ENCODE measurements around the gene PPM1G. TPM values are rescaled to one million over a fixed set of nuclear protein-coding genes. Genes with fewer than 3 reads are reported as not detected.
A peak's percentile ranks its signal among the peaks of the same experiment; 100 is the strongest.

The PPM1G gene
- polyA plus RNA-seq, 1 of the 3 experiments (the other 2 are of a cell fraction): 113 TPM

DNA sequence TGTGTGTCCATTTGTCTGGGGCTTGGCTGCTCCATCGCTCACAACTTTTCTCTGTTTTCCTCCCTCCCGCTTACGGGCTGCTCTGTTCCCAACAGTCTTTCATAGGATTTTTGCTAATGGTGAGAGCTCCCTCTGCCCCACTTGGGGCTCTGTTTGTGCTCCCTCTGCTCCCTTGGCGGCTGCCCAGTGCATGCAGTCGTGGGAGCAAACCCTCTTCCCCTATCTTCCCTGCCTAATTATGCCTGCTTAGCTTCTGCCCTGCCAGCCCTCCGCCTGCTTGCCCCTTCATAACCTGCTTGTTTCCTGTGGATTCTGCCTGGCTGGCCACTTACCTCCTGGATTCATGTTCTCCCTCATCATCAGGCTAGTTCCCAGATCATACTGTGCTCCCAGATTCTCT lies 26.2 kb upstream of the PPM1G start (continued):
- TF ChIP-seq, protein P1, sequence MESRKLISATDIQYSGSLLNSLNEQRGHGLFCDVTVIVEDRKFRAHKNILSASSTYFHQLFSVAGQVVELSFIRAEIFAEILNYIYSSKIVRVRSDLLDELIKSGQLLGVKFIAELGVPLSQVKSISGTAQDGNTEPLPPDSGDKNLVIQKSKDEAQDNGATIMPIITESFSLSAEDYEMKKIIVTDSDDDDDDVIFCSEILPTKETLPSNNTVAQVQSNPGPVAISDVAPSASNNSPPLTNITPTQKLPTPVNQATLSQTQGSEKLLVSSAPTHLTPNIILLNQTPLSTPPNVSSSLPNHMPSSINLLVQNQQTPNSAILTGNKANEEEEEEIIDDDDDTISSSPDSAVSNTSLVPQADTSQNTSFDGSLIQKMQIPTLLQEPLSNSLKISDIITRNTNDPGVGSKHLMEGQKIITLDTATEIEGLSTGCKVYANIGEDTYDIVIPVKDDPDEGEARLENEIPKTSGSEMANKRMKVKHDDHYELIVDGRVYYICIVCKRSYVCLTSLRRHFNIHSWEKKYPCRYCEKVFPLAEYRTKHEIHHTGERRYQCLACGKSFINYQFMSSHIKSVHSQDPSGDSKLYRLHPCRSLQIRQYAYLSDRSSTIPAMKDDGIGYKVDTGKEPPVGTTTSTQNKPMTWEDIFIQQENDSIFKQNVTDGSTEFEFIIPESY (IDR thresholded peaks at IDR 0.05; ENCODE audit: borderline replicate concordance, low read depth): no peak
- no peak for TF ChIP-seq TAF1 (IDR thresholded peaks at IDR 0.05; ENCODE audit: borderline replicate concordance, low read depth, low read length)
- no peak for TF ChIP-seq EZH2phosphoT487 (IDR thresholded peaks at IDR 0.05; ENCODE audit: borderline replicate concordance, low read depth)

DNA sequence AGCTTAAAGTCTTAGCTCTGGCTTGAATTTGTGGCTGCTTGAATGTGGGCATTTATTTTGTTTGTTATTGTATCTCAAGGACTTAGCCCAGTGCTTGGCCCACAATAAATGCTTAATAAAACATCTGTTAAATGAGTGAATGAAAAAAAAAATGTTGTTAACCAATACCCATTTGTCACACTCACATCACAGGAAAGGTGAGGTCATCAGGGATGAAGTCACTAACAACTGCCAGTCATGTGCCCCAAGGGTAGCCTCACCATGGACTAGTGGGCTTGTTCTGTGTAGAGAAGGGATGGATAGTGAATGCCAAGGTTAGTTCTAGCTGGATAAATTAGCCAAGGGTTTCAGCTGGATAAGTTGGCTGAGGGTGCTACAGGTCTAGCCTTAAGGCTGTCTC lies 22.0 kb upstream of the PPM1G start:
- H2AFZ ChIP-seq (ENCODE audit: low read depth): no peak overlapping the region
- no peak for DNase-seq
- H3K79me2 ChIP-seq (ENCODE audit: insufficient read depth): peaks cover 61% of the 10 kb centered on the region
- peaks cover 46% of the 10 kb centered on the region for H4K20me1 ChIP-seq (ENCODE audit: insufficient read depth)
- TF ChIP-seq, protein P2, sequence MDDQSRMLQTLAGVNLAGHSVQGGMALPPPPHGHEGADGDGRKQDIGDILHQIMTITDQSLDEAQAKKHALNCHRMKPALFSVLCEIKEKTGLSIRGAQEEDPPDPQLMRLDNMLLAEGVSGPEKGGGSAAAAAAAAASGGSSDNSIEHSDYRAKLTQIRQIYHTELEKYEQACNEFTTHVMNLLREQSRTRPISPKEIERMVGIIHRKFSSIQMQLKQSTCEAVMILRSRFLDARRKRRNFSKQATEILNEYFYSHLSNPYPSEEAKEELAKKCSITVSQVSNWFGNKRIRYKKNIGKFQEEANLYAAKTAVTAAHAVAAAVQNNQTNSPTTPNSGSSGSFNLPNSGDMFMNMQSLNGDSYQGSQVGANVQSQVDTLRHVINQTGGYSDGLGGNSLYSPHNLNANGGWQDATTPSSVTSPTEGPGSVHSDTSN (IDR thresholded peaks at IDR 0.05): peak; percentile 55
- no peak for TF ChIP-seq FOXM1 (IDR thresholded peaks at IDR 0.05; ENCODE audit: low read depth)
- TF ChIP-seq TEAD4 (IDR thresholded peaks at IDR 0.05; ENCODE audit: borderline replicate concordance, insufficient read depth): no peak
- TF ChIP-seq, protein P3, sequence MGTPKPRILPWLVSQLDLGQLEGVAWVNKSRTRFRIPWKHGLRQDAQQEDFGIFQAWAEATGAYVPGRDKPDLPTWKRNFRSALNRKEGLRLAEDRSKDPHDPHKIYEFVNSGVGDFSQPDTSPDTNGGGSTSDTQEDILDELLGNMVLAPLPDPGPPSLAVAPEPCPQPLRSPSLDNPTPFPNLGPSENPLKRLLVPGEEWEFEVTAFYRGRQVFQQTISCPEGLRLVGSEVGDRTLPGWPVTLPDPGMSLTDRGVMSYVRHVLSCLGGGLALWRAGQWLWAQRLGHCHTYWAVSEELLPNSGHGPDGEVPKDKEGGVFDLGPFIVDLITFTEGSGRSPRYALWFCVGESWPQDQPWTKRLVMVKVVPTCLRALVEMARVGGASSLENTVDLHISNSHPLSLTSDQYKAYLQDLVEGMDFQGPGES (IDR thresholded peaks at IDR 0.05; ENCODE audit: low read depth, low read length): no peak
- no peak for TF ChIP-seq RAD21 (IDR thresholded peaks at IDR 0.05; ENCODE audit: low read length)
- TF ChIP-seq, protein P4, sequence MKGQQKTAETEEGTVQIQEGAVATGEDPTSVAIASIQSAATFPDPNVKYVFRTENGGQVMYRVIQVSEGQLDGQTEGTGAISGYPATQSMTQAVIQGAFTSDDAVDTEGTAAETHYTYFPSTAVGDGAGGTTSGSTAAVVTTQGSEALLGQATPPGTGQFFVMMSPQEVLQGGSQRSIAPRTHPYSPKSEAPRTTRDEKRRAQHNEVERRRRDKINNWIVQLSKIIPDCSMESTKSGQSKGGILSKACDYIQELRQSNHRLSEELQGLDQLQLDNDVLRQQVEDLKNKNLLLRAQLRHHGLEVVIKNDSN (IDR thresholded peaks at IDR 0.05; ENCODE audit: borderline replicate concordance, low read depth): 0 out of 2 replicates have a peak, but pooled peaks have one; percentile 20
- H3K9ac ChIP-seq: no peak overlapping the region
- no peaks in the 10 kb centered on the region for H3K27me3 ChIP-seq (ENCODE audit: insufficient read depth)
- ChIA-PET CTCF (interaction anchor here (0.9 to 7.0 kb wide), 6 partner anchors 8 to 252 kb away, joined by 3 to 94 read pairs (median 8); partner anchors contain the start of gene PPM1G), POLR2A (interaction anchor here (1.5 to 2.1 kb wide), 3 partner anchors 10 to 28 kb away, joined by 3 to 5 read pairs (median 5); no protein-coding TSS in a partner anchor)
- H3K9me2 ChIP-seq: no peaks in the 10 kb centered on the region
- H3K36me3 ChIP-seq (replicated peaks in 1 of 2; ENCODE audit: control insufficient read depth in 1 of 2, insufficient read depth in 2 of 2, low read length in 1 of 2): peaks cover 33 to 39% of the 10 kb centered on the region in 2 experiments
- H3K9me3 ChIP-seq: no peaks in the 10 kb centered on the region
- H3K27ac ChIP-seq (ENCODE audit: low read depth in 2 of 2, low read length in 1 of 2): no peak overlapping the region
- peaks cover 6 to 10% of the 10 kb centered on the region in 2 experiments; a peak in 3 of 4 replicates for H3K4me1 ChIP-seq (ENCODE audit: control insufficient read depth in 1 of 2, insufficient read depth in 2 of 2, low read depth in 1 of 2, low read length in 1 of 2)
- peaks cover 17% of the 10 kb centered on the region for H3F3A ChIP-seq (replicated peaks; ENCODE audit: insufficient read depth)
- peak overlapping the region; percentile 84; the same call in 1 of the 2 replicates for H3K4me2 ChIP-seq
- H3K4me3 ChIP-seq (ENCODE audit: low read depth in 2 of 2, low read length in 1 of 2): no peak overlapping the region
